DMS 273 treated with DMSO at 0.1 percent for 48 hours (cell line): ENCODE data around the gene MPG.

ENCODE experiments used
- DNase-seq: peaks from one replicate; lab custom pipeline; 2025; lab: John Stamatoyannopoulos, UW

The MPG gene

GRCh38 chr16:66309-67182, 11.5 kb upstream of the MPG start:
- DNase-seq, result no peak

- no peak for DNase-seq
Measured at GRCh38 chr16:67183-67791, 10.7 kb upstream of the MPG start.

DNA sequence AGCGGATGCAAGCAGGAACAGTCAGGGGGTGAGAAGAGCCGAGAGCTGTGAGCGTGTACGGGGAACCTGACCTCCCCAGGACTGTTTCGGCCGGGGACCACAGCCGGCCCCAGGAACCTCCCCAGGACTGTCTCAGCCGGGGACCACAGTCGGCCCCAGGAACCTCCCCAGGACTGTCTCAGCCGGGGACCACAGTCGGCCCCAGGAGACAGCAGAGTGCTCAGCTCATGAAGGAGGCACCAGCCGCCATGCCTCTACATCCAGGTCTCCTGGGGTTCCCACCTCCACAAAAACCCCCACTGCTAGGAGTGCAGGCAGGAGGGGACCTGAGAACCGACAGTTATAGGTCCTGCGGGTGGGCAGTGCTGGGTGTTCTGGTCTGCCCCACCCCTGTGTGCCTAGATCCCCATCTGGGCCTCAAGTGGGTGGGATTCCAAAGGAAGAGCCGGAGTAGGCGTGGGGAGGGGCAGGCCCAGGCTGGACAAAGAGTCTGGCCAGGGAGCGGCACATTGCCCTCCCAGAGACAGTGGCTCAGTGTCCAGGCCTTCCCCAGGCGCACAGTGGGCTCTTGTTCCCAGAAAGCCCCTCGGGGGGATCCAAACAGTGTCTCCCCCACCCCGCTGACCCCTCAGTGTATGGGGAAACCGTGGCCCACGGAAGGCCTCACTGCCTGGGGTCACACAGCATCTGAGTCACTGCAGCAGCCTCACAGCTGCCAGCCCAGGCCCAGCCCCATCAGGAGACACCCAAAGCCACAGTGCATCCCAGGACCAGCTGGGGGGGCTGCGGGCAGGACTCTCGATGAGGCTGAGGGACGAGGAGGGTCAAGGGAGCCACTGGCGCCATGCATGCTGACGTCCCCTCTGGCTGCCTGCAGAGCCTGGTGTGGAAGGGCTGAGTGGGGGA, 9.9 kb upstream of the MPG start:
- no peak for DNase-seq

GRCh38 chr16:69181-69580, 8.8 kb upstream of the MPG start:
- DNase-seq, result no peak

DNA sequence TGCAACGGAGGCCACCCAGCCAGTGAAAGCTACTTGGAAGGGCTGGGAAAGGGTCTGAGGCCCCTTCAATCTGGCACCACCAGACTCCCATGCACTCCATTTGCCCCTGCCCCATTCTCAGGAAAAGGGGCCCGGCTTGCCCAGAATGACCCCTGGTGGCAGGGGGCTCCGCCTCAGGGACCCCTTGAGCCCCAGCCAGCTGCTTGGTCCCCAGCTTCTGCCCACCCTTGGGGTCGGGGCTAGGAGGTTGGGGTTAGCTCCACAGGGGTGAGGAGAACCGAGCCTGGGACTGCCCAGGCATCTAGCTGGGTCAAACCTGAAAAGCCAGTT, 6.8 kb upstream of the MPG start:
- DNase-seq, result no peak

DNA sequence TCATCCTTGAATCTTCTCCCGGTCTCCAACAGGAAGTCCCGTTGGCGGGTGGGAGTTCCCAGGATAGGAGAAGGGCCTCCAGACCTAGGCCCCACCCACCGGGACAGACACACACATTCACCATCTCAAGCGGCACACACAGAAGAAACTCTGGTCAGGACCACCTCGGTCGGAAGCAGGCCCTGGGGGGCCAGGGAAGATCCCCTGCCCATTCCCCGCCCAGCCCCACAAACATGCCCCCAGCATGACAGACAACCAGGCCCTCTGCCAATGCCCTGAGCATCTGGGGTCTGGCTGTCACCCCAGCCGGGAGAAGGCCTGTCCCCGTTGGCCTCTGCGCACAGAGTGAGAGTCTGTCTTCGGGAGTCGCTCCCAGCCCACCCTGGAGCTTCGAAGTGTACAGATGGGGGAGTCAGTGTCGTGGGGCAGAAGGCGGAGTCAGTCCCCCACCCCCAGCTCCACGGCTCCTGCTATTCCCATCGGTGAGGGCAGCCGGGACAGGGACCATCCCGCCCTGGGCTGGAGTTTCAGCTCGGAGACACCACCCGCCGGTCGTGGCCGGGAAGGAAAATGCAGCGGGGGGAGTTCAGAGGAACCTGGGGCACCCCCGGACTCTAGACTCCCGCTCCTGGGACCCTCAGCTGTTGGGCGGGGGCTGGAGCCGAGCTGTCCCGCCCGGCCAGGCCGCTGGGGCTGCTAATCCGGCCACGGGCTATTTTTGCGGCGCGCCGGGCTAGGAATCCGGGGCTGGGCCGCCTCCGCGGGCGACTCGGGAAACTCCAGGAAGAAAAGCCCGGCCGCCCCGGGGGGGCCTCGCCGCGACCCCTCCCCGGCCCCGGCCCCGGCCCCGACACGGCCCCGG, 6.3 kb upstream of the MPG start:
- no peak for DNase-seq

DNA sequence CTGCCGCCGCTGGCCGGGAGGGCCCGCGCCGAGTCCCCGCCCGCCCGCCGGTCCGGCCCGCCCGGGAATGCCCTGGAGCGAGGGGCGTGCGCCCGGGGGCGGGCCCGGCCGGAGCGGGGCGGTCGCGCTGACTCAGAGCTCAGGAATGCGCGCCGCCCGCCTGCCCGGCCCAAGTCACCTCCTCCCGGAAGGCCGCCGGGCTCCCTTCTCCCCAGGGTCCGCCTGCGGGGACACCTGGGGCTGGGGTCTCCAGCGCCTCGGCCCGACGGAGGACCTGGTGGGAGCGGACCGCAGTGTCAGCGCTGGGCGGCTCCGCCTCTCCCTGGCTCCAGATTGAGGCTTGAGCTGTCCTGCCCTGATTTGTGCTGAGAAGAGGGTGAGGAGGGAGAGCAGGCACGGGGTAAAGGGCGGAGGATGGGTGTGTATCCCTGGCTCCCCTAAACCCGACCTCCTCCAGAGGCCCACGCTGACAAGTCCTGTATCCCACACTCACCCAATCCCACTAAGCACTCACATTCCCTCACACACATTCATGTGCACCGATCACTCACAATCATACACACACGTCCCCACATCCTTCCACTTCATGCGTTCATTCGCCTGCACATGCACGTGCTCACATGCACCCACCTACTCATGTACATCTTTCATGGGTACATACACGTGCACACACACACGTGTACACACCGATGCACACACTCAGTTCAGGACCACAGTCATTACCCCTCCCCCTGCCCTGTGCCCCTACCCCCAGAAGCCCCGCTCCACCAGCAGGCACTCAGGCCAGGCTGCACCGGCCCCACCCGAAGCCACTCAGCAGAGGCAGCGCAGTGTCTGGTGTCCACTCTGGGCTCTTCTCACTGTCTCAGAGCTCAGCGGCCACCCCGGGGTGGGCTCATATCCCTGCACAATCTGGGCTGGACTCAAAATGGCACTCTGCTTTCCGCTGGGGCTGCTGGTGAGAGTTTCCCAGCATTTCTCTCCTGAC, 5.2 kb upstream of the MPG start, which contains the start of gene RHBDF1:
RHBDF1 (minus strand) TSS at position 71 of the 988 bp plus-strand sequence. CDS start 7,616 bp downstream, outside the sequence.
- no peak for DNase-seq

DNA sequence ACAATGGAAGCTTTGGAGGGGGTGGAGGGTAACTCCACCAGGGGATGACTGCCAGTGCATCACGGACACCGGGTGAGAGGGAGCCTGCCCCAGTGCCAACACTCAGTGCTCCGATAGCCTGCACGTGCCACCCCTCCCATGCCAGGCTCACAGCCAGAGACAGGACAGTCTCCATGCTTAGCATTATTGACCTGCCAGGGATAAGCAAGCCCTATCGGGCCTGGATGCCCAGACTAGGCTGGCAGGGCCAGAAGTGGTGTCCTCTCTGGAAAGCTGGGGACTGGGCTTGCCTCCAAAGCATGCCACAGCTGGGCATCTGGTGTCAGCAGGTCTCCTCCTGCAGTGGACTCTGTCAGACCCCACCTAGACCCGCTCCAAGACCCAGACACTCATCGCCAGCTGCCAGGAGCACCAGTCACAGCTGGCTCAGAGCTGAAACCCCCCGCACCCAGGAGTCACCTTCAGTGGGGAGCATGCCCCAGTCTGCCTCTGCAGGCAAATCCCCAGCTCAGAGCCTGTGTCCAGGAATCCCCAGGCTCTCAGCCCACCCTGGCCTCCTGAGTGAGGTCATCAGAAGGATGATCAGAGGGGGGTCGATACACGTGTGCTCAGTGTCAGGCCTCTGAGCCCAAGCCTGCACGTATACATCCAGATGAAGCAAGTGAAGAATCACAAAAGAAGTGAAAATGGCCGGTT, 3.8 kb upstream of the MPG start:
- no peak for DNase-seq

DNA sequence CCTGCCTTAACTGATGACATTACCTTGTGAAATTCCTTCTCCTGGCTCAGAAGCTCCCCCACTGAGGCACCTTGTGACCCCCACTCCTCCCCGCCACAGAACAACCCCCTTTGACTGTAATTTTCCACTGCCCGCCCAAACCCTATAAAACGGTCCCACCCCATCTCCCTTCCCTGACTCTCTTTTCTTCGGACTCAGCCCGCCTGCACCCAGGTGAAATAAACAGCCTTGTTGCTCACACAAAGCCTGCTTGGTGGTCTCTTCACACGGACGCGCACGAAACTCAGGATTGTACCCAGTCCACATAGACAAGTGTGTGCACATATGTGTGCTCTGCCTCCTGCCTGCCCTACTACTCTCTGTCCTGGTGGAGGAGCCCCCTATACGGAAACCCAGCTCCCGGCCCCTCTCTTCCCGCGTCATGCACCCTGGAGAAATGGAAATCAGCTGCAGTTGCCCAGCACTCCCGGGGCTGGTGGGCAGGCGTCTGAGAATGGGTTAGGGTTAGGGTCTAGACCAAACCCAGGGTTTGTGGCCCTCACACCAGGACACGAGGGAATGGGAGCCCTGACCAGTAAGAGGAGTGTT, 3.2 kb upstream of the MPG start:
- no peak for DNase-seq

GRCh38 chr16:75580-76501, 2.2 kb upstream of the MPG start:
- DNase-seq, result peak; percentile 44

GRCh38 chr16:76535-77272, 1.3 kb upstream of the MPG start:
- DNase-seq, result peak; percentile 36

DNA sequence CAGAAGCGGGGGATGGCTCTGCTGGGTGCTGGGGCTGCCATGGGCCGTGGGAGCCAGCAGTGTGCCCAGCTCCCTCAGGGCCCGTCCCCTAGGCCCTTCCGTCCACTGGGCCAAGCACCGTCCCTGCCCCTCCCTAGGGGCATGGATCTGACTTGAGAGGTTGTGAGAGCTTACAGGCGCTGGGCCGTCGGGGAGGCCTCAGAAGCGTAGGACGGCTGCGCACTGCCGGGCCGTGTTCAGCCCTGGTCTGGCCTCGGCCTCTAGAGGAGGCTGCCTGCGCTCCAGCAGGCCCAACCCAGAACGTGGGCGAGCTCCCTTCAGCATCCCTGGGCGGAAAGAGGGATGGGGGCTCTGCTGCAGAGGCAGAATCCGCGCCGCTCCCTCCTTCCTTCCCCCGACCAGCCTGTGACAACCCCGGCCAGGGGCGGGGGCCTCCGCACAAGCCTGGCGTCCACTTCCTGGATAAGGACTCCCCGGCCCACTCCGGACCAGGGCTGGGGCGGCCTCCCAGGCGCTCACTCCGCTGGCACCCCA, 685 bp upstream of the MPG start:
- DNase-seq, result no peak

DNA sequence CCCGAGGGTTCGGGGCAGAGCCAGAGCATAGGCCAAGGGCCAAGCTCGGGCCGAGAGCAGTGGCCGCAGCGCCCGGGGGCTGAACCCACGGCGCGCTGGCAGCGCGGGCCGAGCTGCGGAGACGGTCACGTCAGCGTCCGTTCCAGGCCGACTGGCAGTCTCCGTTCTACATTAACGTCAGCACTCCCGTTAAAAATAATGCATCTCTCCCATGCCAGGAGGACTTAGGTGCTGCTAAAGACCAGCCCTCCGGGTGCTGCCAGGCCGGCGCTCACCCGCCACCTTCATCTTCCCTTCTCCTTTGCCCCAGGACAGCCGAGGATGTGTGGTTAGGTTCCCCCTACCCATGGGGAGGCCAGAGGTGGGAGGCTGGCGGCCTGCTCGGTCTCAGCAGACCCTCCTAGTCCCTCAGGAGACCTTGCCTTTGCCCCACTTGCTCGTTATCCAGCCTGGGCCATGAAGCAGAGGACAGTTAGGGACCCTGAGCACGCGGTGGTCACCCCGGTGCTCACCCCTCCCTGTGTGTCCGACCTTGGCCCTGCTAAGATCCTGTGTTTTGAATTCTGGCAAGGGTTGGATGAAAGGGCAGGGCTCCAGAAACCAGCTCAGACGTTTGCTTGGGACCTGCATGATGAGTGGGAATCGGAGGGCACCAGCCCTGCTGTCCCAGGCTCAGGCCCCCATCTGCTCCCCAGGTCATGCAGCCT, 572 bp downstream of the MPG start:
- no peak for DNase-seq

DNA sequence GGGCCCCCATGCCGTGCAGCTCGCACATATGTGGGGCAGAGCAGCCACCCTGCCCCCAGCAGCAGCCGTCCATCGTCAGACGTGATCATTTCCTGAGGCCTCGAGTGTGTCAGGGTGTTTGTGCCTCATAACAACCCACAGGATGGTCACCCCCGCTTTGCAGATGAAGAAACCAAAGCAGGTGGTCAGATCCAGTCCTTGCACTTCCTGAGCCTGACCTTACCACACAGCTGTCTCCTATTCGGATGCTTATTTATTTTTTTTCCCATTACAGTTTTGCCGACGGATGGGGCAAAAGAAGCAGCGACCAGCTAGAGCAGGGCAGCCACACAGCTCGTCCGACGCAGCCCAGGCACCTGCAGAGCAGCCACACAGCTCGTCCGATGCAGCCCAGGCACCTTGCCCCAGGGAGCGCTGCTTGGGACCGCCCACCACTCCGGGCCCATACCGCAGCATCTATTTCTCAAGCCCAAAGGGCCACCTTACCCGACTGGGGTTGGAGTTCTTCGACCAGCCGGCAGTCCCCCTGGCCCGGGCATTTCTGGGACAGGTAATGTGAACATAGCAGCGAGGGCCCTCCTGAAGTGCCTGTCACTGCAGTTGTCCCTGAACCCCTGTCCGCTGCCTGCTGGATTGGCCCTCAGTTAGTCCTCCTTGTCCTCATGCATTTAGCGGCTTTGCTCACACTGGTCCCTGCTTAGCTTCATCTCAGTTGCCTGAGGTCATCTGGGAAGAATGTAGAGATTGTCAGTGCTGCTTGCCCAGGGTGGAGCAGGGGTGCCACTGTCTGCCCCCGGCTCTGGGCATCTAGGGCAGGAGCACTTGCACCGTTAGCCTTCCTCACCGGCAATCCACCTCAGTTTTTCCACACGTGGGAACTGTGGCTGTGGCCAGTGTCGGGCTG, 1.4 kb downstream of the MPG start:
- no peak for DNase-seq

- DNase-seq, result no peak
Measured at GRCh38 chr16:83060-83603, 5.1 kb downstream of the MPG start.
